Ishikawa (cell line): ENCODE results near the gene NRCAM.

Source experiments
- CEBPB ChIP-seq: IDR thresholded peaks from 2 replicates; pipeline ENCODE4 v1.6.1; 2012
- CREB1 ChIP-seq: IDR thresholded peaks from 2 replicates; pipeline ENCODE4 v1.6.1; 2012; ENCODE audit warnings: low read depth
- EGR1 ChIP-seq: IDR thresholded peaks from 2 replicates; pipeline ENCODE4 v1.6.1; 2012
- EP300 ChIP-seq: IDR thresholded peaks from 2 replicates; pipeline ENCODE4 v1.6.1; 2012; ENCODE audit warnings: borderline replicate concordance
- TCF12 ChIP-seq: IDR thresholded peaks from 2 replicates; pipeline ENCODE4 v1.6.1; 2012; ENCODE audit warnings: low read depth
- YY1 ChIP-seq: IDR thresholded peaks from 2 replicates; pipeline ENCODE4 v1.6.1; 2012; ENCODE audit warnings: low read depth
- ZBTB7A ChIP-seq: IDR thresholded peaks from 2 replicates; pipeline ENCODE4 v1.6.1; 2012; ENCODE audit warnings: low read depth
- TF ChIP-seq, protein P1 (sequence below): IDR thresholded peaks from 2 replicates; pipeline ENCODE4 v1.6.1; 2012

- TF ChIP-seq, protein P1, sequence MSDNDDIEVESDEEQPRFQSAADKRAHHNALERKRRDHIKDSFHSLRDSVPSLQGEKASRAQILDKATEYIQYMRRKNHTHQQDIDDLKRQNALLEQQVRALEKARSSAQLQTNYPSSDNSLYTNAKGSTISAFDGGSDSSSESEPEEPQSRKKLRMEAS = no peak
- TF ChIP-seq TCF12 (no peak), EP300 (no peak), EGR1 (no peak), YY1 (no peak), CREB1 (no peak), CEBPB (no peak), ZBTB7A (no peak)
Observed at GRCh38 chr7:108291791-108292440, 164.3 kb downstream of the NRCAM start.
